ENCODE results near the gene C12orf57.

The C12orf57 gene

DNA sequence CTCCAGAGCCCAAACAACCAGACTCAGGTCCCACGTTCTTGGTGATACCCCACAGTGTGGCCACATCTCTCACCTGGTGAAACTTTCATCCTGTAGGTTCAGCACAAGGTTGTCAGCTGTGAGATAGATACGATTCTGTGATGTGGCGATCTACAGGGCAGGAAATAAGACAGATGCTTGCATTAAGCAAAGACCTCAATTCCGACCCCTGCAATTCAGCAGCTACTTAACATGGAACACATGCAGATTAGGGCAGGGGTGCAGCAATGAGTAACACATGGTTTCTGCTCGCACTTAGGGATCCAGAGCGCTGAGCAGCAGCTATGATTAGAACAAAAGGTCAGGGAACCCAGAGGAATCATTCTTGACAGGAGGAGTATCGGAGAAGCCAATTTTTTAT lies 22.5 kb downstream of the C12orf57 start:
- DNase-seq, result no peak

- DNase-seq, result no peak
These were observed 23.9 kb downstream of the C12orf57 start for GRCh38 chr12:6967651-6968100.

GRCh38 chr12:6968426-6968825 lies 24.6 kb downstream of the C12orf57 start:
- DNase-seq, result no peak

GRCh38 chr12:6970096-6970527 lies 26.3 kb downstream of the C12orf57 start:
- no peak for DNase-seq

DNA sequence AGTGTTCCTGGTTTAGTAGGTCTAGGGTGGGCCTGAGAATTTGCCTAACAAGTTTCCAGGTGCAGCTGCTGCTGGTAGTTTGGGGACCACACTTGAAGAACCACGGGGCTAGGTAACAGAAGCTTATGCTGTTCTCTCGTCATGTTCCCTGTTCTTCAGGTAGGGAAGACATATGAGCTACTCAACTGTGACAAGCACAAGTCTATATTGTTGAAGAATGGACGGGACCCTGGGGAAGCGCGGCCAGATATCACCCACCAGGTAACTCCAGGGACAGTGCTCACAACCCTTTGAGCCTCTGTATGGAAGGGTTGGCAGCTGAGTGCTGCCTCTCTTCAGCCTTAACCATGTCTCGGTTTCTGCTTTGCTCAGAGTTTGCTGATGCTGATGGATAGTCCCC lies 30.4 kb downstream of the C12orf57 start:
- no peak for DNase-seq

GRCh38 chr12:6975297-6976032 lies 31.6 kb downstream of the C12orf57 start:
- DNase-seq, result no peak

DNA sequence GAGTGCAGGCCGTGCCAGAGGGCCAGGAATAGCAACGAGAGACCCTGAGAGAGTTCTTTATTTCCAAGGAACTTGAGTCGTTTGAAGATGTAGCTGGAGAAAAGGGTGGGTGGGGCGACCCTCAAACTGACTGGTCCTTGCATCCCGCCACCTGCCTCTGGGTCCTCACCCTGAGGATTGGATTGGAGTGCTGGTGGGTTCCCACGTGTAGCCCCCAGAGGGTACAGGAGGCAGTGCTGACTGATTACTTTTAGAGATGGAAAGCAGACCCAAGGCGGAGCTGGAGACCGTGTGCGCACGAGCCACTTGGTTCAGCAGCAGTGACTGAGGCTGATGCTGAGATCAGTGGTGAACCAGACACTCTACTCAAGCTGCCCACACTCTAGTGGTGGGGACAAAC lies 33.8 kb downstream of the C12orf57 start:
- no peak for DNase-seq

DNA sequence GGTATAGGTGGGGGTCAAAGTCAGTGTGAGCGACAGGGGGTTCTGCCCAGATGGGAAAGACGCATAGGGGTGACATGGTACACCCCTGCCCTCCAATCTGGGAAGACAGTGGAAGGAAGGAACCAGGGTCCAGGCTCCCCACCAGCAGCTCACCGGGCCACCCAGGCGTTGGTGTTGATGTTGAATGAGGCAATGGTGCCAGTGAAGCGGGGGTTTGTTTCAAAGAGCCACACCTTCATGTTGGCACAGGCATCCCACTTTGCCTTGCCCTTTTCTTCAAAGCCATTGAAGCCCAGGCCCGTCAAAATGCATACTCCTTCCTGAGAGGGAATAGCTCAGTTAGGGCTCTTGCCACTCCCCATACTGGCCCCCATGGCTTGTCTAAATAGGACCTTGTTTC lies 34.4 kb downstream of the C12orf57 start:
- no peak for DNase-seq

- no peak for DNase-seq
These were observed 34.8 kb downstream of the C12orf57 start for GRCh38 chr12:6978611-6979011.

GRCh38 chr12:6979021-6979420 lies 35.2 kb downstream of the C12orf57 start:
- DNase-seq, result no peak

DNA sequence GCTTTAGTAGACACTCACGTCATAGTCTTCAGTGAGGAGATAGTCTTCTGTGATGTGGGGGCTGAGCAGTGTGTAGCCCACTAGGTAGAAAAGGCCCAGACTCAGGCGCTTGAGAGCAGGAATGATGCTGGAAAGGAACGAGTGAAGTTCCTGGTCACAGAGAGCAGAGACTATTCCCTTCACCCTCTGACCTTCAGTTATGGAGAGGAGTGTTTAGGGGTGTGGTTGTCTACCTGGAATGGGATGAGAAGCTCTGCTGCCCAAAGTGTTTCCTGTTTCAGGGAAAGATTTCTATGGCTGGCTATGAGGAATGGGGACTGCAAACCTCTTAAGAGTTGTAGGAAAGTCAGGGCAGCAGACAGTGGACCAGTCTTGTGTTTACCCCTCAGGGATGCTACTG lies 35.6 kb downstream of the C12orf57 start:
- DNase-seq, result no peak

GRCh38 chr12:6980075-6980474 lies 36.3 kb downstream of the C12orf57 start:
- no peak for DNase-seq

- DNase-seq, result no peak
These were observed 36.9 kb downstream of the C12orf57 start for GRCh38 chr12:6980740-6981139.

DNA sequence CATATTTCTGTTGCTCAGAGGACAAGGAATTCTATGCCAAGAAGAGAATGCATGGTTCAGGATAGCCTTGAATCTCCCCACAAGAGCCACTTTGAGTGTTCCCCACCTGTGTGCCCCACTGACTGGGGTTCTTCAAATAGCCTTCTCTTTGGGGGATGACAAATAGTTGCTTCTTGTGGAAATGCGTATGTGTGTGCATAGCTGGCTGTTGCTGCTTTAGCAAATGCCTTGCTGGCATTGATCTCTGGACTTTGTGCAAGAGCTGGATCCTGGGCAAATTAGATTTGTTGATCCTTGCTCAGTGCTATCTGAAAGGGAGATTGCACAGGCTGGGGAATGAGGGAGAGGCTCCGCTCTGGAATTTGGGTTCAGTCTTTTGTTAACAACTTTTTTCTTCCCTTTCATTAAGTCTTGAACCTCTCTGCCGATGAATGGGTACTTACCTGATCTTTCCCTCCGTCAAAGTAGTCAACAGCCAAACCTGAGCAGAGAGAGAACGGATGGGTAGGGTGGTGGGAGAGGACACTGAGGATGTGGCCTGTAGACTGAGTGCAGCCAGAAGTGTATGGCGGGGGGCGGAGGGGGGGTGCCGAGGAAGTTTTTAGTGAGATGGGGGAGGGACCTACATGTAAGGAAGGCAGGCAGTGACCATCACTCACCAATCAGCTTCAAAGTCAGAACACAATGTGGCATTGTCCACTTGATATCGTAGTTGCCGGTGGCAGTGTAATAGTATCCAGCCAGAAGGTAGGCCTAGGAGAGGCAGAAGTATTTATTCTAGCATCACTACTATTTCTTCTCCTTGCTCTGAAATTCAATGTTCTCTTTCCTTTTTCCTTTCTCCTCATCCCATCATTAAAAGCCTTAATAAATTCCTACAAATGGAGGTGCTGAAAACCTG lies 37.6 kb downstream of the C12orf57 start:
- DNase-seq, result no peak

DNA sequence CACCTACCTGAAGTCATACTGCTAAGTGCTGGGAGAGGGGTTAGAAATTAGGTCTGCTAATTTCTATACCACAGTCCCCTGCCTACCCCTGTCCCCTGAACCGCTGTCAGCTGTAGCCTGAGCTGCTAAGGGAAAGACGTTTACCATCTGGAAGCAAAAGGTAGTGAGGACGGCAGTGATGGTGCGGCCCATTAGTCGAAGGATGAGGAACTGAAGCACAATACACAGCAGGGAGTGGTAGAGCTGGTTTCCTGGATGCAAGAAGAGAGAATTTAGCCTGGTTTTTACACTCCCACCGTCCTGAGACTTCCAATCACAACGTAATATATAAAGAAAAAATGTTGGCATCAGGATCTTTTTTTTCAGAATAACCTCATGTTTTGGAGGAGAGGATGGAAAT lies 38.7 kb downstream of the C12orf57 start:
- DNase-seq, result no peak

DNA sequence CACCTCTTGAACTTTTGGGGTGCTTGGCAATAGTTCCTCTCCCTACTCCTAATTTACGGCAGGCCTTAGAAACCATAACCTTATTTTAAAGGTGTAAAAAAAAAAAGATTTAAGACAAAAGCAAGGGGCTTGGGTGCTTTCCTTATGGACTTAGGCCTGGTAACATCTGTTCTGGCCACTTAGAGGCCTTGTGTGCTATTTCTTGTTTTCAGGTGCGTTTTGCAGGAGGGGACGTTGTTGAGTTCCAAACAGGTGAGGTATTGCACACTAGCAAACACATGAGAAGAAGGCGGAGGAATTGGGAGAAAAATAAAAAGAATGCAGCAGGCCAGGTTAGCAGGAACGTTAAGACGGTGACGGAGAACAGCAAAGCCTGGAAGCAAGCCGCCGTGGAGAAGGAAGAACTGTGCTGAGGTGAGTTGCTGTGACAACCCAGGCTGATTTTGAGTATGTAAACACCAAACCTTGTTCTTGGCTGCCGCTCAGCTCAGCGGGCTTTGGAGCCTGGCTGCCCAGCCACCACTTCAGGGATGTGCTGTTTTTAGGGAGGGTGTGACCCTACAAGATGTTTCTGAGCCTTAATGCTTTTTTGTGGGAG lies 44.2 kb downstream of the C12orf57 start:
- no peak for DNase-seq

All from GOT3 (cell line).